ENCODE results near the gene GPNMB. TPM values are rescaled to one million over a fixed set of nuclear protein-coding genes. Genes with fewer than 3 reads are reported as not detected.

GPNMB gene
- total and polyA plus RNA-seq, 2 of the 13 experiments (the other 11 are each of a cell fraction or from before 2014, with no cell fraction given), result 1.1 to 1.6 TPM

DNA sequence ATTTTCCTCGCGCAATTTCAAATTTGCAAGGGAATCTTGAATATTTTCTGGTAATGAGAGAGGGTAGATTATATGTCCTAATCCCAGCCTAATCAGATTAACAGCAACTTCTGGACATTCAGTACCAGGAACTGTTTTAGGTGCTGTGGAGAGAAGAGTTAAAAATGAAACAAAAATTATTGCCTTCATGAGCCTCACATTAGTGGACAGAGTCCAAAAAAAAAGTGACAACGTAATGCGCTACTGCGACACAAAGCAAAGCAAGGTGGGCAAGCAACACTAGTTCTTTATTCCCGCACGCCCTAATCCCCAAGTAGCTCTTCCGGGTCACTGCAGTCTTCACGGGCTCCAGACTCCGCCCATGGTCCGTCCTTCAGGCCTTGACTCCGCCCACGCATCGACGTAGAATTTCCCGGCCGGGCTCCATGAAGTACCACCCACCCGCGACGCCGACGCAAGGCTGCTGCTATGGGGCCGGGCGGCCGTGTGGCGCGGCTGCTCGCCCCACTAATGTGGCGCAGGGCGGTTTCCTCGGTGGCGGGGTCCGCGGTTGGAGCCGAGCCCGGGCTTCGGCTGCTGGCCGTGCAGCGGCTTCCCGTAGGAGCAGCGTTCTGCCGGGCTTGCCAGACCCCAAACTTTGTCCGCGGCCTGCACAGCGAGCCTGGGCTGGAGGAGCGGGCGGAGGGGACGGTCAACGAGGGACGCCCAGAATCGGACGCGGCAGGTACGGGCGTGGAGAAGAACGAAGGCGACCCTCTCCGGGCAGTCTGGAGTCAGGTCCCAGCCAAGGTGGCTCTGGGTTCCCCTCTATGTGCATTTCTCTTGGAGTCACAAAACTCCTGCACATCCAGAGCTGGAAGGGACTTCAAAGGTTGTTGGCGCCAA is 52.6 kb downstream of the GPNMB start, which contains the start of gene MALSU1 (continued):
- TF ChIP-seq FOSL1 (CRISPR knock-in tag; IDR thresholded peaks at IDR 0.05; ENCODE audit: borderline replicate concordance) (no peak), KMT2A (CRISPR knock-in tag; IDR thresholded peaks at IDR 0.05) (peak; percentile 97), EED (CRISPR knock-in tag; IDR thresholded peaks at IDR 0.05) (peak; percentile 89), HNRNPL (IDR thresholded peaks at IDR 0.05; ENCODE audit: low read depth, low read length) (0 out of 2 replicates have a peak, but pooled peaks have one; percentile 39), KDM2A (CRISPR knock-in tag; IDR thresholded peaks at IDR 0.05; ENCODE audit: borderline replicate concordance, low read depth) (peak; percentile 85; the same call in 1 of the 2 replicates), ATF7-NPFF (CRISPR knock-in tag; IDR thresholded peaks at IDR 0.05; ENCODE audit: low read depth) (peak; percentile 94), KDM5A (IDR thresholded peaks at IDR 0.05; ENCODE audit: borderline replicate concordance, low read length) (peak; percentile 80), NFKB2 (CRISPR knock-in tag; IDR thresholded peaks at IDR 0.05; ENCODE audit: borderline replicate concordance) (peak; percentile 83; the same call in 1 of the 2 replicates), ZNF3 (CRISPR knock-in tag; IDR thresholded peaks at IDR 0.05) (no peak), WIZ (CRISPR knock-in tag; IDR thresholded peaks at IDR 0.05) (no peak), YEATS2 (CRISPR knock-in tag; IDR thresholded peaks at IDR 0.05; ENCODE audit: borderline replicate concordance) (peak; percentile 78; the same call in 1 of the 2 replicates), NR2F1 (CRISPR knock-in tag; IDR thresholded peaks at IDR 0.05) (no peak), NFATC3 (CRISPR knock-in tag; IDR thresholded peaks at IDR 0.05) (no peak), ISX (CRISPR knock-in tag; conservative IDR thresholded peaks at IDR 0.05) (no peak; the same call in 1 of the 2 replicates), FOXC1 (CRISPR knock-in tag; IDR thresholded peaks at IDR 0.05; ENCODE audit: borderline replicate concordance) (peak; percentile 68; the same call in 1 of the 2 replicates), MXI1 (IDR thresholded peaks at IDR 0.05; ENCODE audit: borderline replicate concordance, low read depth, low read length) (peak; percentile 81; the same call in 1 of the 3 replicates), TSC22D2 (CRISPR knock-in tag; IDR thresholded peaks at IDR 0.05; ENCODE audit: borderline replicate concordance) (no peak), ZKSCAN8 (CRISPR knock-in tag; IDR thresholded peaks at IDR 0.05; ENCODE audit: borderline replicate concordance) (no peak), ZNF761 (CRISPR knock-in tag; conservative IDR thresholded peaks at IDR 0.05) (no peak), ARHGAP35 (CRISPR knock-in tag; IDR thresholded peaks at IDR 0.05; ENCODE audit: borderline replicate concordance) (peak; percentile 87), ZZZ3 (CRISPR knock-in tag; IDR thresholded peaks at IDR 0.05; ENCODE audit: borderline replicate concordance) (no peak; the same call in 1 of the 2 replicates), KLF12 (CRISPR knock-in tag; IDR thresholded peaks at IDR 0.05; ENCODE audit: borderline replicate concordance) (no peak), HOXA5 (CRISPR knock-in tag; IDR thresholded peaks at IDR 0.05) (peak; percentile 67; the same call in 1 of the 2 replicates), SOX13 (IDR thresholded peaks at IDR 0.05) (no peak), SOX13 (CRISPR knock-in tag; conservative IDR thresholded peaks at IDR 0.05 in 1 of 2, IDR thresholded peaks at IDR 0.05 in 1 of 2) (no peak)
- TF ChIP-seq, protein P1, sequence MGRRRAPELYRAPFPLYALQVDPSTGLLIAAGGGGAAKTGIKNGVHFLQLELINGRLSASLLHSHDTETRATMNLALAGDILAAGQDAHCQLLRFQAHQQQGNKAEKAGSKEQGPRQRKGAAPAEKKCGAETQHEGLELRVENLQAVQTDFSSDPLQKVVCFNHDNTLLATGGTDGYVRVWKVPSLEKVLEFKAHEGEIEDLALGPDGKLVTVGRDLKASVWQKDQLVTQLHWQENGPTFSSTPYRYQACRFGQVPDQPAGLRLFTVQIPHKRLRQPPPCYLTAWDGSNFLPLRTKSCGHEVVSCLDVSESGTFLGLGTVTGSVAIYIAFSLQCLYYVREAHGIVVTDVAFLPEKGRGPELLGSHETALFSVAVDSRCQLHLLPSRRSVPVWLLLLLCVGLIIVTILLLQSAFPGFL (CRISPR knock-in tag; IDR thresholded peaks at IDR 0.05), result no peak
- TF ChIP-seq, protein P2, sequence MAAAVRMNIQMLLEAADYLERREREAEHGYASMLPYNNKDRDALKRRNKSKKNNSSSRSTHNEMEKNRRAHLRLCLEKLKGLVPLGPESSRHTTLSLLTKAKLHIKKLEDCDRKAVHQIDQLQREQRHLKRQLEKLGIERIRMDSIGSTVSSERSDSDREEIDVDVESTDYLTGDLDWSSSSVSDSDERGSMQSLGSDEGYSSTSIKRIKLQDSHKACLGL (CRISPR knock-in tag; IDR thresholded peaks at IDR 0.05), result peak; percentile 93
- TF ChIP-seq, protein P3, sequence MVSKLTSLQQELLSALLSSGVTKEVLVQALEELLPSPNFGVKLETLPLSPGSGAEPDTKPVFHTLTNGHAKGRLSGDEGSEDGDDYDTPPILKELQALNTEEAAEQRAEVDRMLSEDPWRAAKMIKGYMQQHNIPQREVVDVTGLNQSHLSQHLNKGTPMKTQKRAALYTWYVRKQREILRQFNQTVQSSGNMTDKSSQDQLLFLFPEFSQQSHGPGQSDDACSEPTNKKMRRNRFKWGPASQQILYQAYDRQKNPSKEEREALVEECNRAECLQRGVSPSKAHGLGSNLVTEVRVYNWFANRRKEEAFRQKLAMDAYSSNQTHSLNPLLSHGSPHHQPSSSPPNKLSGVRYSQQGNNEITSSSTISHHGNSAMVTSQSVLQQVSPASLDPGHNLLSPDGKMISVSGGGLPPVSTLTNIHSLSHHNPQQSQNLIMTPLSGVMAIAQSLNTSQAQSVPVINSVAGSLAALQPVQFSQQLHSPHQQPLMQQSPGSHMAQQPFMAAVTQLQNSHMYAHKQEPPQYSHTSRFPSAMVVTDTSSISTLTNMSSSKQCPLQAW (CRISPR knock-in tag; IDR thresholded peaks at IDR 0.05), result peak; percentile 85

Data from HepG2 (cell line).